C4-2B (cell line): Measurements from ENCODE around the gene ZDHHC3.

Source experiments
- H3K27ac ChIP-seq: fragments of 450-650 bp; 2 replicates; pipeline ENCODE4 v1.5.1; 2017
- CTCF ChIP-seq: fragments of 450-650 bp; conservative IDR thresholded peaks from 2 replicates; pipeline ENCODE4 v1.5.1; 2017; ENCODE audit warnings: mild to moderate bottlenecking
- ZFX ChIP-seq: fragments of 450-650 bp; IDR thresholded peaks from 2 replicates; pipeline ENCODE4 v1.6.1; 2017

ZDHHC3 gene

GRCh38 chr3:44976002-44976815 lies at the start of gene ZDHHC3, which contains the start of gene EXOSC7:
ZDHHC3 (minus strand) TSS chr3:44976174; CDS start chr3:44959436, 16,738 bp downstream.
EXOSC7 (plus strand) TSS chr3:44976244; CDS start chr3:44976278, 34 bp downstream.
- TF ChIP-seq CTCF, result no peak
- peak; percentile 66 for TF ChIP-seq ZFX
- peak within 1 kb of the TSS; percentile 94 for H3K27ac ChIP-seq

GRCh38 chr3:45024542-45025255 lies 48.7 kb upstream of the ZDHHC3 start:
- H3K27ac ChIP-seq, result no peak overlapping the region
- TF ChIP-seq CTCF (no peak), ZFX (no peak)

GRCh38 chr3:45023675-45024074 lies 47.7 kb upstream of the ZDHHC3 start:
- no peak overlapping the region for H3K27ac ChIP-seq
- TF ChIP-seq ZFX, result no peak
- TF ChIP-seq CTCF, result no peak

GRCh38 chr3:45021524-45022297 lies 45.7 kb upstream of the ZDHHC3 start:
- no peak overlapping the region for H3K27ac ChIP-seq
- no peak for TF ChIP-seq CTCF

- no peak for TF ChIP-seq ZFX
- TF ChIP-seq CTCF, result no peak
- no peak overlapping the region for H3K27ac ChIP-seq
Measured at GRCh38 chr3:45020534-45020933, 44.6 kb upstream of the ZDHHC3 start.

GRCh38 chr3:45017821-45018220 lies 41.8 kb upstream of the ZDHHC3 start:
- TF ChIP-seq CTCF, result no peak
- TF ChIP-seq ZFX, result no peak
- no peak overlapping the region for H3K27ac ChIP-seq
